Activated CD4-positive, CD25-positive, alpha-beta regulatory T cell treated with anti-CD3 and anti-CD28 coated beads, Interleukin-2, amount 50 U/mL, for 16 hours (primary cell): Measurements from ENCODE around the gene UBLCP1.
"Not testable (repeated sequence)": the region's sequence is repeated elsewhere in the genome, so short reads cannot be mapped to it uniquely, and the experiment has no call there.

Source experiments
- DNase-seq: peaks from one replicate; pipeline ENCODE4 v3.0.0-alpha.2; 2020; ENCODE audit warnings: low read depth, low spot score

UBLCP1 gene

DNA sequence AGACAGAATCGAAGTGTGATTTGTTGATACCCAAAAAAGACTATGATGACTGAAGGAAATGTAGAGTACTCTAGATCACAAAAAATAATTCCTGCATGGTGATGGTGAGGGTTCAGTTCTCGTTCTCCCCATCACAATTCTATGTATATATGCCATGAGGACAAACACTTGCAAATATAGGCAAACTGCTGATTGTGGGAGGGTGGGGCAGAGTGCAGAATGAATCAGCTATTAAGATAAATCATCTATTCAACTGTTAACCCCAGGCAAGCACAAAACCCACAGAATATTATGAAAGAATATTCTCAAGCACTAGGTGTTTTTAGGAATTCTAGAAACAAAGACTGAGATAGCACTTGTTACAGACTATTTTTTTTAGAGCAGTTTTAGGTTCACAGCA lies 13.9 kb upstream of the UBLCP1 start:
- no peak for DNase-seq

DNA sequence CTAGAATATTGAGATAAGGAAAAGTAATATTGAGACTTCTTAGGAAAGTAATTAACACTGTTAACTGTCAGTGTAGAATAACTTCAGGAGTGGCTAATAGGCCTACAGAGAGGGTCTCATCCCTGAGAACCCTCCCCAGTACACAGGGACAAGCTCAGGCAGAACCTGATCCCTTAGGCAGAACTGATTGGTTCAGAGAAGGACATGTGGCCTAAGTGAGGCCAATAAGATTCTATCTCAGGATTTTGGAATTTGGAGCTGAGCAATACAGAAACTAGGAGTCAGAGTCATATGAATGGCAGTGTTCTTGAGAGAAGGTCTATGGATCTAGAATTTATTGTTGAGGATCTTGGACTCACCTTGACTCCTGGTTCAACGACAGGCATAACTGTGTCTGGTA lies 10.9 kb upstream of the UBLCP1 start:
- DNase-seq = no peak

- no peak for DNase-seq
Observed at GRCh38 chr5:159257007-159257406, 6.1 kb upstream of the UBLCP1 start.

- DNase-seq = no peak
Observed at GRCh38 chr5:159257629-159258283, 5.3 kb upstream of the UBLCP1 start.

DNA sequence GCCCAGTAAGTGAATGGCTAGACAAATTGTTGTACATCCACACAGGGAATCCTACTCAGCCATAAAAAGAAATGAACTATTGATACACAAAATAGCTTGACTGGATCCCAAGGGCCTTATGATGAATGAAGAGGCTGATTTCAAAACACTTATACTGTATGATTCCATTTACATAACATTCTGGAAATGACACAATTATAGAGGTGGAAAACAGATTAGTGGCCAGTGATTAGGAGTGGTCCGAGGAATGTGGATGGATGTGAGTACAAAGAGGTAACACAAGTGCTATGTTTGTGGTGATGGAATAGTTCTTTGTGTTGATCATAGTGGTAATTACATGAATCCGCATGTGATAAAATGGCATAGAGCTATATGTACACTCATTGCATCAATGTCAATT lies 4.7 kb upstream of the UBLCP1 start:
- DNase-seq = no peak

DNA sequence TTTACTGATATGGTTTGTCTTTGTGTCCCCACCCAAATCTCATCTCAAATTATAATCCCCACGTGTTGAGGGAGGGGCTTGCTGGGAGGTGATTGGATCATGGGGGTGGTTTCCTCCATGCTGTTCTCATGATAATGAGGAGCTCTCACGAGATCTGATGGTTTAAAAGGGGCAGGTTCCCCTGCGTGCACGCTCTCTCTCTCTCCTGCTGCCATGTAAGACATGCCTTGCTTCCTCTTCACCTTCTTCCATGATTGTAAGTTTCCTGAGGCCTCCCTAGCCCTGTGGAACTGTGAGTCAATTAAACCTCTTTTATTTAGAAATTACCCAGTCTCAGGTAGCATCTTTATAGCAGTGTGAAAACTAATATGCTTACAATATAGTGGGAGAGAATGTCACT lies 2.9 kb upstream of the UBLCP1 start:
- DNase-seq = not testable (repeated sequence)

DNA sequence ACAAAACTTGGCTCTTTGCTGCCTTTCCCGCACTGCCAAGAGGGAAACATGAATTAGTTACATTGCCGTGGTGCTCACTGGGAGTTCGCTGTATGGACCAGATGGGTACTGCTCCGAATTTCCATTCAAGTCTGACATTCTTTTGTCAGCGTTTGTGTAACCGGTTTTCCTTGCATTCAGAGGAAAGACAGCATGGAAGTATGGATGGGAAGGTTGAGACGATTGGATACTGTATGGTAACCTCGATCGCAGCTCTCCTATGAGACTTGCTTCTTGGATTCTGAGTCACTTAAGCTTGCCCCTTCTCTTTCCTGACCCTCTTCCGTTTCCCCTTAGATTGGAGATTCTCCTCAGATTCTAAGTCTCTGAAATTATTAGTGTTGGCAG lies 625 bp upstream of the UBLCP1 start:
- DNase-seq = no peak

GRCh38 chr5:159263569-159263905 lies 447 bp downstream of the UBLCP1 start:
- no peak for DNase-seq

DNA sequence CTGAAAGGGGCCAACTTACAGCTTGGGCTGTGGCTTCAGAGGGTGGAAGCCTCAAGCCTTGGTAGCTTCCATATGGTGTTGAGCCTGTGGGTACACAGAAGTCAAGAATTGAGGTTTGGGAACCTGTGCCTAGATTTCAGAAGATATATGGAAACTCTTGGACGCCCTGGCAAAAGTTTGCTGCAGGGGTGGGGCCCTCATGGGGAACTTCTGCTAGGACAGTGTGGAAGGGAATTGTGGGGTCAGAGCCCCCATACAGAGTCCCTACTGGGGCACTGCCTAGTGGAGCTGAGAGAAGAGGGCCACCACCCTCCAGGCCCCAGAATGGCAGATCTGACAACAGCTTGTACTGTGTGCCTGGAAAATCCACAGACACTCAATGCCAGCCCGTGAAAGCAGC lies 3.7 kb downstream of the UBLCP1 start:
- not testable (repeated sequence) for DNase-seq

DNA sequence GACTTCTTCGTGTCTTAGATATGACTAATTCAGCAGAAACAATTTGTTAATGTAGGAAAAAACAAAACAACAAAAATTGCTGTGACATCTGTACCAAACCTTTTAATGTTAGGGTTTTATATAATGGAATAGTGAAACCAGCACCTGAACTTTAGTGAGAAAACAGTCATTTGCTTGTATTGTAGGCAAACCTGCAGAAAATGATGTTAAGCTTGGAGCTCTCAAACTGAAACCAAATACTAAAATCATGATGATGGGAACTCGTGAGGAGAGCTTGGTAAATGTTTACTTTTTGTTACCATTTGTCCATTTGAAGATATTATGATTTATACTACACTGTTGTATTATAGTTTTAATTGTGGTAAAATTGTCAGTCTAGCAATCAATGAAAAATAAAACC lies 6.6 kb downstream of the UBLCP1 start:
- no peak for DNase-seq

GRCh38 chr5:159273923-159274322 lies 10.8 kb downstream of the UBLCP1 start:
- DNase-seq = no peak

- DNase-seq = no peak
Observed at GRCh38 chr5:159274676-159275075, 11.6 kb downstream of the UBLCP1 start.

GRCh38 chr5:159286420-159287035 lies 23.4 kb downstream of the UBLCP1 start:
- no peak for DNase-seq

DNA sequence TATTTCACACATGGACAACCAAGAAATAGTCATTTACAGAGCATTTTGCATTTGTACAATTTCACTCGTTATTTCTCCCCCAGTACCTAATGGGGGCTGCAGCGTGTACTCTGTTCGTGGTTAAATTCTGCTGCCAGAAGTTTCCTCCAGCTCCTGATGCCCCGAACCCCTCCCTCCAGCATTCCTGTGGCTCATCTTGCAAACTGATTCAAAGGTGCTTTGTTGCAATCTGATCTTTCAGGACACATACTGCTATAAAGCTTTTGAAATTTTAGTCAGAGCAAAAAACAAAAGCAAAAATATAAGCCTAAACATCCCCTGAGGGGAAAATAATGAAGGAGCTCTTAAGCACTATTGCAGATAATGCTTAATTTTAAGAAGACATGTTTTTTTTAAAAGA lies 27.7 kb downstream of the UBLCP1 start:
- DNase-seq = no peak

GRCh38 chr5:159294921-159295320 lies 31.8 kb downstream of the UBLCP1 start:
- no peak for DNase-seq

- DNase-seq = not testable (repeated sequence)
Observed at GRCh38 chr5:159297300-159297699, 34.2 kb downstream of the UBLCP1 start.

DNA sequence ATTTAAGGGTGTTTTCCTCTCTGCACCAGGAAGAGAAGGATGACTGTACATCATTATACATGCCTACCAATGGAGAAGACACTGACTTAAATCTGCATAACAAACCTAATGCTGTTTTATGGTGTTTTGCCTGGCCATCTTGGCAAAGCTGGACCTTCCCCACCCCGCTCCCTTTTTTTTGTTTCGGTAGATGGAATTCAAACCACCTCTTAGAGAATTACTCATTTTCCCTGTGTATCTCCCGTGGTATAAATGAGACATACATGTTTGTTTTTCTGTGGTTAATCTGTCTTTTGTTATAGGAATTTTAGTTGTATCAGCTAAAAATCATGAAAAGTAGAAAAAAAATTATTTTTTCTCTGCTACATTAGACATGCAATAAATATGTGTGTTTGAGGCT lies 38.4 kb downstream of the UBLCP1 start:
- no peak for DNase-seq

- DNase-seq = not testable (repeated sequence)
Observed at GRCh38 chr5:159301929-159302860, 39.1 kb downstream of the UBLCP1 start.

GRCh38 chr5:159303286-159303685 lies 40.2 kb downstream of the UBLCP1 start:
- DNase-seq = no peak

DNA sequence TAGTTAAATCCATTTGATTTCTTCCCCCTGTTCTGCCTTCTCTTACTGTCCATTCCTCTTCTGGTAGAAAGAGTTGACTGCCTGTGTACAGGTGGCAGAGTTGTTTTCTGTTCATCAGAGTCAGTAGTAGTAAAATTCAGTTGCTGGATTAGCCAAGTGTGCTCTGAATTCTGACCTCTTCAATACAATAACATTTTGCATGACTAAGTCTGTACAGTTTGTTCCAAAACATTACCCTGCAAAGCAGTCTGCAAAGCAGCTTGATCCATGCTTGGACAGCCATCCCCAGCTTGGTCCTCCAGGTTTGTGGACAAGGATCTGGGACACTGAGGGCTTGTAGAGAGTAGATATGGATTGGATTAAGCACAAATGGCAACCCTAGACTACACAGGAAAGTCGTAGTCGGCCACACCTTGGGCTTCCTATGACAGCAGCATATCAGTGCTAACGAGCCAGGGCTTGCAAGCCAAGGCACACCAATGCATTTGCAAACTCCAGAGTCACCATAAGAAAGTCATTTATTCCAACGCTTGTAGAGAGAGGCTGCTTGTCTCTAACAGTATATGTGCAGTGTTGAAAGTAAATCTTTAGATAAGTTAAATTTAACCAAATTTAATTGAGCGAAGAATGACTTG lies 42.0 kb downstream of the UBLCP1 start:
- DNase-seq = no peak

DNA sequence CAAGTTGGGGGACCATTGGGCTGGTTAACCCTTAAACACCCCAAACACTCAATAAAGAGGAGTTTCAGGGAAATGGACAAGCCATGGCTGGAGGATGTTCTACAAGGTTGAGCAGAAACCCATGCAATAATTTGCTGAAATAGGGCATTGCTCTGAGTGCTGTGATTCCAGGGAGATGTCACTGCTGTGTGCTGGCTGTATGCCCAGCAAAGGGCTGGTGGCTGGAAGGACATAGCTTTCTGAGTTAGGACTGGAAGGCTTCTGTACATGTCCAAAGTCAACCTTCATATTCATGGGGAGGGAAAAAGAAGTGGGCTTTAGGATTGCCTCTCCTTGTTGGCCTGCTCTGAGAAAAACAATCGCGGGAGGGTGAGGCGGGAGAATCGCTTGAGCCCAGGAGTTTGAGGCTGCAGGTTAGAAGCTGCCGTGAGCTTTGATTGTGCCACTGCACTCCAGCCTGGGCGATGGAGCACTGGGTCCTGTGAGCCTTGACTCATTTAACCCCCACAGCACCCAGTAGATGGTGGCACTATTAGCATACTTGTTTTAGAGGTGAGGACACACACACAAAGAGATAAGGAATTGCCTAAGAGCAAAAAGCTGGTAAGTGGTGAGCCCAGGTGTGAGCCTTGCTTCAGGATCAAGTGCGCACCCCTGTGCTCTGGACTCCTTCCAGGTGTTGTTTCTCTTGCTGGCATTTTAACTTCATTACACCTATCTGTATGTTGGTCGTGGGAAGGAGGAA lies 46.8 kb downstream of the UBLCP1 start:
- no peak for DNase-seq

DNA sequence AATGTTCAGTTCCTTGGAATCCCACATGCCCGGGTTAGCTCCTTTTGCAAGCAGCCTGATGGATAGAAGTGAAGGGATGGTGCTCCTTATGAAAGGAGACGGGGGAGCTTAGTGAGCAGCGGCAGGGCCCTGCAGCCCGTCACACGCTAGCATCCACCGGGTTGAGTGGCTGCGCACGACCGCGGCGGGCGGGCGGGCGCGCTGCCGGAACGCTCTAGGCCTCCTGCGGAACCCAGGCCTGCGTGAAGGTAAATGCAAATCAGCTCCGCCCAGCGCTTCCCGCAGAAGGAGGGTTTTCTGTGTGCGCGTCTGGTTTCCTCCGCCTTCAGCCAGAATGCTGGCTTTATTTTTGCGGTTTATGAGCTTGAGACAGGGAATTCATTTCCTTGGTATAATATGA lies 47.4 kb downstream of the UBLCP1 start:
- no peak for DNase-seq
